Fibroblast of villous mesenchyme (primary cell): ENCODE data around the gene TMTC1. TPM values are rescaled to one million over a fixed set of nuclear protein-coding genes. Genes with fewer than 3 reads are reported as not detected.

Source experiments
- DNase-seq: peaks from one replicate; pipeline ENCODE4 v3.0.0-alpha.2; 2010; ENCODE audit warnings: low read depth
- H3K4me3 ChIP-seq: 2 replicates; pipeline ENCODE4 v1.5.1; 2011; ENCODE audit warnings: low read depth, mild to moderate bottlenecking, low read length
- CTCF ChIP-seq: IDR thresholded peaks from 2 replicates; pipeline ENCODE4 v1.5.1; 2012; ENCODE audit warnings: low read depth, mild to moderate bottlenecking, low read length; ENCODE audit not compliant: insufficient read depth
- total RNA-seq: library from RNA; depleted of rRNA; stranded (reverse); fragments of >200 nt; gene quantifications from 2 replicates; pipeline ENCODE4 v1.2.3, GENCODE V29; 2012

Gene TMTC1
- total RNA-seq, 1 donor, result 33.2 TPM

GRCh38 chr12:29545102-29545467, 238.7 kb downstream of the TMTC1 start:
- DNase-seq, result no peak
- H3K4me3 ChIP-seq, result no peak overlapping the region
- no peak for TF ChIP-seq CTCF

GRCh38 chr12:29544428-29545101, 239.2 kb downstream of the TMTC1 start:
- no peak for TF ChIP-seq CTCF
- no peak for DNase-seq
- H3K4me3 ChIP-seq, result no peak overlapping the region

- no peak for TF ChIP-seq CTCF
- peak; percentile 57 for DNase-seq
- H3K4me3 ChIP-seq, result no peak overlapping the region
Observed at GRCh38 chr12:29543036-29543435, 240.7 kb downstream of the TMTC1 start.

GRCh38 chr12:29537298-29537697, 246.4 kb downstream of the TMTC1 start:
- DNase-seq, result peak; percentile 64
- H3K4me3 ChIP-seq, result no peak overlapping the region
- TF ChIP-seq CTCF, result no peak

GRCh38 chr12:29534935-29535334, 248.8 kb downstream of the TMTC1 start:
- peak; percentile 76 for DNase-seq
- TF ChIP-seq CTCF, result no peak
- H3K4me3 ChIP-seq, result no peak overlapping the region

GRCh38 chr12:29533815-29534489, 249.8 kb downstream of the TMTC1 start:
- TF ChIP-seq CTCF, result no peak
- H3K4me3 ChIP-seq, result no peak overlapping the region
- DNase-seq, result no peak
